ENCODE measurements around the gene ZNF335.

DNA sequence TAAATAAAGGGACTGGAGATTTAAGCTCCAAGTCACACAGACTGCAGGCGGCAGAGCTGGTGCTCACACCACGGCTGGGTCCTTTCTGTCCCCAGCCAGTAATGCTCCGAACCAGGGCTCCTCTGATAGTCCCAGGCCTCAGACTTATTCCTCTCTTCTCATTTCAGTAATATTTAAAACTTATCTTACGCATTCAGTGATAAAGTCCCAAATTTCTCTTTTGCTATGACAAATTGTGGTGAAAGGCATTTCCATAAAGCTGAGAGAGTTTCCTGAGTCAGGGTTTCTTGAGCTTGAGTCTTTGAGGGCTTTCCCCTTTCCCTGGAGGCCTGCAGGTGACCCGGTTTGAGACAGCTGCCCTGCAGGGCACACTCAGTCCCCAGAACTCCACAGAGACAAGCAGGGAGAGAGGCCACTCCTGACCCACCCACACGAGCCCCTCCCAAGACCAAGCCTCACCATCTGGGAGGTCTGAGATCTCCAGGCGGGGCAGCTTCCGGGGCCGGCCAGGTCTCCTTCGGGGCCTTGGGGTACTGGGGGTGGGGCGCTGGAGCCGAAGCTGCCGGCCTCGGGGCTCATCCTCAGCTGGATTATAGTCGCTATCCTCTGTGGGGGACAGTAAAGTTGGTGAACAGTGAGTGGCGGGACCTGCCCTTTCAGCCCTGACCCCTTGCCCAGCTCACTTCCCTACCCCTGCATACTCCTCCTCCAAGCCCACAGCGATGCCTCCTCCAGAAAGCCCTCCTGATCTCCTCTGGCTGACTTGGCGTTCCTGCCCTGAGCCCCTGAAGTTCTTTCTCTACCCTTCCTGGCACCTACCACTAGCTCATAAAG, 6.6 kb downstream of the ZNF335 start:
- TF ChIP-seq EP300 (IDR thresholded peaks at IDR 0.05; ENCODE audit: borderline replicate concordance) (no peak), MAX (IDR thresholded peaks at IDR 0.05) (no peak), REST (IDR thresholded peaks at IDR 0.05; ENCODE audit: low read depth) (no peak), YY1 (IDR thresholded peaks at IDR 0.05; ENCODE audit: low read depth) (no peak), TAF1 (IDR thresholded peaks at IDR 0.05; ENCODE audit: low read depth) (no peak), CEBPB (IDR thresholded peaks at IDR 0.05) (no peak), RAD21 (IDR thresholded peaks at IDR 0.05; ENCODE audit: low read depth) (no peak)
- TF ChIP-seq, protein P1, sequence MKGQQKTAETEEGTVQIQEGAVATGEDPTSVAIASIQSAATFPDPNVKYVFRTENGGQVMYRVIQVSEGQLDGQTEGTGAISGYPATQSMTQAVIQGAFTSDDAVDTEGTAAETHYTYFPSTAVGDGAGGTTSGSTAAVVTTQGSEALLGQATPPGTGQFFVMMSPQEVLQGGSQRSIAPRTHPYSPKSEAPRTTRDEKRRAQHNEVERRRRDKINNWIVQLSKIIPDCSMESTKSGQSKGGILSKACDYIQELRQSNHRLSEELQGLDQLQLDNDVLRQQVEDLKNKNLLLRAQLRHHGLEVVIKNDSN (IDR thresholded peaks at IDR 0.05): no peak

Data from Ishikawa (cell line).